K562 (cell line): ENCODE measurements around the gene ANKRD13A. TPM values are rescaled to one million over a fixed set of nuclear protein-coding genes. Genes with fewer than 3 reads are reported as not detected.

Source experiments
- ATAC-seq: fragments of 200-7000 bp; cut with Tn5 transposase; 3 replicates; pipeline ENCODE4 v1.9.1; 2020; ENCODE audit warnings: moderate library complexity
- BruUV-seq: library from RNA; stranded (reverse); fragments of 400-500 nt; replicated peaks from 2 replicates; lab custom pipeline; 2021; lab: Mats Ljungman, UMichigan
- CTCF ChIA-PET: fragments of 300-600 bp; formaldehyde crosslinking; extraction: SDS; loops from one replicate; lab custom pipeline; 2021; ENCODE audit warnings: low intra/inter-chr PET ratio; lab: Yijun Ruan, JAX
- POLR2A ChIA-PET: fragments of 300-600, 350-650 bp; sonication (Branson Sonifier 250); formaldehyde crosslinking; extraction: SDS; loops from one replicate; lab custom pipeline; 2021; ENCODE audit warnings: antibody characterized with exemption, inconsistent platforms; lab: Yijun Ruan, JAX
- DNase-seq, 4 experiments: peaks; one replicate each; pipeline versions ENCODE4 v3.0.0 to v3.0.0-alpha.2; 2011 to 2018; ENCODE audit warnings: low spot score in 3 of 4, mixed read lengths in 3 of 4; ENCODE audit errors: extremely low read depth in 1 of 4
- FAIRE-seq: peaks from 2 replicates; lab custom pipeline; 2011; peaks lifted over from hg19 to GRCh38; lab: Jason Lieb, UNC
- H2AFZ ChIP-seq: 2 replicates; pipeline ENCODE4 v1.6.0; 2011; ENCODE audit warnings: low read depth, low read length, control low read depth, inconsistent platforms
- H3K27ac ChIP-seq: fragments of 200-600 bp; 3 replicates; pipeline ENCODE4 v1.8.0; 2011; ENCODE audit warnings: low read depth, mild to moderate bottlenecking, control low read depth, inconsistent platforms, low read length, moderate library complexity, mixed read lengths; ENCODE audit errors: extremely low read depth
- H3K27me3 ChIP-seq, 2 experiments: fragments of 300-600 bp in 1 of 2; 2 replicates in 1 of 2; 3 replicates in 1 of 2; pipeline versions ENCODE4 v1.6.0 to v1.8.0; 2011; ENCODE audit warnings: inconsistent platforms in 2 of 2, low read length in 2 of 2, mild to moderate bottlenecking in 1 of 2, mixed read lengths in 1 of 2, moderate library complexity in 1 of 2; ENCODE audit not compliant: control insufficient read depth in 2 of 2, insufficient read depth in 2 of 2
- H3K36me3 ChIP-seq: fragments of 300-600 bp; 3 replicates; pipeline ENCODE4 v1.8.0; 2011; ENCODE audit warnings: mild to moderate bottlenecking, low read length, inconsistent platforms; ENCODE audit not compliant: control insufficient read depth, insufficient read depth
- H3K4me1 ChIP-seq, 2 experiments: fragments of 200-600 bp in 1 of 2; replicated peaks in 1 of 2; 2 replicates in 1 of 2; 3 replicates in 1 of 2; pipeline versions ENCODE4 v1.5.1 to v1.8.0; 2011; ENCODE audit warnings: inconsistent platforms in 2 of 2, low read length in 2 of 2, mild to moderate bottlenecking in 1 of 2, mixed read lengths in 1 of 2, moderate library complexity in 1 of 2; ENCODE audit not compliant: control insufficient read depth in 2 of 2, insufficient read depth in 2 of 2
- H3K4me2 ChIP-seq: 2 replicates; pipeline ENCODE4 v1.6.1; 2011; ENCODE audit warnings: low read length, control low read depth, inconsistent platforms, mixed read lengths; ENCODE audit not compliant: insufficient read depth
- H3K4me3 ChIP-seq: fragments of 200-600 bp; sonication (generic), shearing (Covaris generic); 2 replicates; pipeline ENCODE4 v1.5.1; 2016; ENCODE audit warnings: control low read depth, inconsistent platforms
- H3K79me2 ChIP-seq: fragments of 200-600 bp; 3 replicates; pipeline ENCODE4 v1.8.0; 2011; ENCODE audit warnings: low read length, inconsistent platforms; ENCODE audit not compliant: control insufficient read depth, insufficient read depth
- H3K9ac ChIP-seq, 2 experiments: 2 replicates each; pipeline versions ENCODE4 v1.6.0 to v1.6.1; 2011; ENCODE audit warnings: low read depth in 2 of 2, low read length in 2 of 2, control low read depth in 1 of 2, inconsistent platforms in 1 of 2, mild to moderate bottlenecking in 1 of 2, mixed read lengths in 1 of 2; ENCODE audit not compliant: insufficient read depth in 1 of 2
- H3K9me1 ChIP-seq: one replicate; pipeline ENCODE4 v1.6.0; 2011; ENCODE audit warnings: inconsistent platforms, mild to moderate bottlenecking, low read length, moderate library complexity; ENCODE audit not compliant: control insufficient read depth, insufficient read depth
- H3K9me3 ChIP-seq: replicated peaks from 2 replicates; pipeline ENCODE4 v1.5.1; 2011; ENCODE audit warnings: low read depth, low read length, inconsistent platforms; ENCODE audit not compliant: control insufficient read depth, insufficient read depth
- H4K20me1 ChIP-seq: replicated peaks from 2 replicates; pipeline ENCODE4 v1.6.1; 2011; ENCODE audit warnings: low read length, inconsistent platforms, mixed read lengths; ENCODE audit not compliant: control insufficient read depth, insufficient read depth
- GATA2 ChIP-seq: sonication (generic); formaldehyde crosslinking; IDR thresholded peaks from 2 replicates; pipeline ENCODE4 v1.4.0; 2020; ENCODE audit warnings: mild to moderate bottlenecking, missing genetic modification reagents
- MYC ChIP-seq, 2 experiments: fragments of 250-450 bp in 1 of 2; sonication (Bioruptor Pico) in 1 of 2; IDR thresholded peaks; 2 replicates each; pipeline versions ENCODE4 v1.5.1 to v1.6.1; 2012 to 2021; ENCODE audit warnings: low read depth in 2 of 2, borderline replicate concordance in 1 of 2, improper control_type of control experiment in 1 of 2, low read length in 1 of 2, mild to moderate bottlenecking in 1 of 2, moderate library complexity in 1 of 2
- PURB ChIP-seq: sonication (generic); formaldehyde crosslinking; IDR thresholded peaks from 2 replicates; pipeline ENCODE4 v1.9.0; 2021; ENCODE audit warnings: low read depth, mild to moderate bottlenecking, missing genetic modification reagents
- RB1 ChIP-seq: fragments of 450-650 bp; IDR thresholded peaks from 2 replicates; pipeline ENCODE4 v1.6.1; 2017; ENCODE audit warnings: low read depth, mild to moderate bottlenecking
- RNF219 ChIP-seq: fragments of 250-450 bp; sonication (Bioruptor Pico); IDR thresholded peaks from 2 replicates; pipeline ENCODE4 v1.5.0; 2022; ENCODE audit warnings: mild to moderate bottlenecking
- SPI1 ChIP-seq: IDR thresholded peaks from 2 replicates; pipeline ENCODE4 v1.6.1; 2011; ENCODE audit warnings: low read depth, low read length, control low read depth, borderline replicate concordance
- ZNF347 ChIP-seq: fragments of 450-650 bp; formaldehyde crosslinking; IDR thresholded peaks from 2 replicates; pipeline ENCODE4 v1.4.0; 2020; ENCODE audit warnings: low read depth, mild to moderate bottlenecking, moderate library complexity
- ZNF584 ChIP-seq: fragments of 200-800 bp; sonication (Bioruptor generic); IDR thresholded peaks from 2 replicates; pipeline ENCODE4 v1.6.1; 2016; ENCODE audit warnings: low read depth, mild to moderate bottlenecking, missing genetic modification characterization, missing compliant biosample characterization
- WGBS: fragments of 100-300 bp; shearing (Covaris generic); methylation state at CpG from one replicate; pipeline ENCODE4 v1.1.6; 2016; ENCODE audit warnings: low coverage, mixed read lengths; ENCODE audit not compliant: insufficient coverage; ENCODE audit errors: missing lambda C conversion rate; 5-methylcytosine and 5-hydroxymethylcytosine counted together
- in situ Hi-C: fragments of 300-500 bp; cut with MboI; formaldehyde crosslinking; loops from 4 replicates; pipeline ENCODE4 v1.15.0; 2018; ENCODE audit warnings: inconsistent platforms, mixed read lengths
- intact Hi-C: fragments of 100-400 bp; cut with micrococcal nuclease; formaldehyde crosslinking; loops from 2 replicates; pipeline ENCODE4 v1.14.2; 2022
- polyA plus RNA-seq, 8 experiments: library from polyadenylated mRNA; depleted of rRNA in 4 of 8; stranded (reverse) in 5 of 8; unstranded in 3 of 8; fragments of >200 nt; fragmentation: Nextera tagmentation in 2 of 8; fragmentation: Illumina TruSeq in 1 of 8; extraction: Ambion mirVana in 2 of 8; extraction: Trizol in 1 of 8; gene quantifications; 2 replicates each; pipeline versions ENCODE4 v1.2.1 to v1.2.3, GENCODE V29; 2011 to 2014; ENCODE audit warnings: inconsistent platforms in 1 of 8, missing spikeins in 1 of 8
- total RNA-seq, 7 experiments: library from RNA; depleted of rRNA in 6 of 7; stranded (reverse); fragments of >200 nt in 6 of 7; fragmentation: Illumina TruSeq in 2 of 7; extraction: Trizol in 2 of 7; gene quantifications; 2 replicates each; pipeline versions ENCODE4 v1.2.1 to v1.2.3, GENCODE V29; 2011 to 2021; ENCODE audit warnings: low replicate concordance in 1 of 7
- TF ChIP-seq, protein P1 (sequence below), 2 experiments: fragments of 450-650 bp; conservative IDR thresholded peaks; 2 replicates each; pipeline ENCODE4 v1.6.1; 2017; ENCODE audit warnings: mild to moderate bottlenecking in 2 of 2, moderate library complexity in 2 of 2
- TF ChIP-seq, protein P2 (sequence below): sonication (generic); formaldehyde crosslinking; IDR thresholded peaks from 2 replicates; pipeline ENCODE4 v1.8.0; 2022; ENCODE audit warnings: mild to moderate bottlenecking, missing genetic modification reagents

The ANKRD13A gene
- total and polyA plus RNA-seq, 9 of the 15 experiments (the other 6 are each of a cell fraction or from before 2014, with no cell fraction given): 5.0 to 55.0 (median 41.5) TPM

GRCh38 chr12:110048242-110049027, 49.2 kb downstream of the ANKRD13A start, which contains the start of gene C12orf76:
Gene C12orf76 (minus strand): TSS chr12:110048522. CDS start chr12:110048495, 27 bp downstream.
- H3K36me3 ChIP-seq: peaks cover 3% of the 10 kb centered on the region; the same call in 1 of the 3 replicates
- peak within 1 kb of the TSS; percentile 60 for H3K4me3 ChIP-seq
- H2AFZ ChIP-seq: peak within 1 kb of the TSS; percentile 94
- WGBS: 1% methylated on average over 46 of the region's 47 CpGs
- H3K4me2 ChIP-seq: peak within 1 kb of the TSS; percentile 90
- no TSS peak for BruUV-seq
- no peaks in the 10 kb centered on the region for H3K9me1 ChIP-seq
- peak within 1 kb of the TSS; percentile 75 for H3K27ac ChIP-seq
- peak; percentile 85 to 98 (median 90) for DNase-seq
- intact Hi-C loops (loop anchor here (5.0 kb wide), 1 partner anchor 49 kb away; no protein-coding TSS in a partner anchor), in situ Hi-C loops (no loop called here)
- CTCF ChIA-PET: interaction anchor here (0.7 kb wide), 1 partner anchor 53 kb away, joined by 4 read pairs; no protein-coding TSS in a partner anchor
- peak within 1 kb of the TSS; percentile 59 to 92 for H3K9ac ChIP-seq
- H4K20me1 ChIP-seq: no peaks in the 10 kb centered on the region
- H3K27me3 ChIP-seq: no peaks in the 10 kb centered on the region
- peak; percentile 100 for FAIRE-seq
- H3K9me3 ChIP-seq: no peaks in the 10 kb centered on the region
- peak; percentile 100 for ATAC-seq
- peaks cover 11 to 16% of the 10 kb centered on the region in 2 experiments for H3K4me1 ChIP-seq
- H3K79me2 ChIP-seq: peaks cover 17% of the 10 kb centered on the region
- POLR2A ChIA-PET: interaction anchor here (0.7 to 1.4 kb wide), 3 partner anchors 8 to 12 kb away, joined by 3 read pairs; no protein-coding TSS in a partner anchor
- TF ChIP-seq RB1 (peak; percentile 74), RNF219 (0 out of 2 replicates have a peak, but pooled peaks have one; percentile 71), ZNF347 (no peak), PURB (CRISPR knock-in tag) (no peak), ZNF584 (0 out of 2 replicates have a peak, but pooled peaks have one; percentile 52), SPI1 (peak; percentile 71; the same call in 1 of the 2 replicates), MYC (IDR thresholded peaks at IDR 0.05; ENCODE audit: low read depth, low read length) (peak; percentile 60), MYC (CRISPR knock-in tag; IDR thresholded peaks at IDR 0.05; ENCODE audit: borderline replicate concordance, low read depth) (peak; percentile 49; the same call in 1 of the 2 replicates), GATA2 (peak; percentile 63)
- TF ChIP-seq, protein P1, sequence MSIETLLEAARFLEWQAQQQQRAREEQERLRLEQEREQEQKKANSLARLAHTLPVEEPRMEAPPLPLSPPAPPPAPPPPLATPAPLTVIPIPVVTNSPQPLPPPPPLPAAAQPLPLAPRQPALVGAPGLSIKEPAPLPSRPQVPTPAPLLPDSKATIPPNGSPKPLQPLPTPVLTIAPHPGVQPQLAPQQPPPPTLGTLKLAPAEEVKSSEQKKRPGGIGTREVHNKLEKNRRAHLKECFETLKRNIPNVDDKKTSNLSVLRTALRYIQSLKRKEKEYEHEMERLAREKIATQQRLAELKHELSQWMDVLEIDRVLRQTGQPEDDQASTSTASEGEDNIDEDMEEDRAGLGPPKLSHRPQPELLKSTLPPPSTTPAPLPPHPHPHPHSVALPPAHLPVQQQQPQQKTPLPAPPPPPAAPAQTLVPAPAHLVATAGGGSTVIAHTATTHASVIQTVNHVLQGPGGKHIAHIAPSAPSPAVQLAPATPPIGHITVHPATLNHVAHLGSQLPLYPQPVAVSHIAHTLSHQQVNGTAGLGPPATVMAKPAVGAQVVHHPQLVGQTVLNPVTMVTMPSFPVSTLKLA (conservative IDR thresholded peaks at IDR 0.05): peak; percentile 77 to 82
- TF ChIP-seq, protein P2, sequence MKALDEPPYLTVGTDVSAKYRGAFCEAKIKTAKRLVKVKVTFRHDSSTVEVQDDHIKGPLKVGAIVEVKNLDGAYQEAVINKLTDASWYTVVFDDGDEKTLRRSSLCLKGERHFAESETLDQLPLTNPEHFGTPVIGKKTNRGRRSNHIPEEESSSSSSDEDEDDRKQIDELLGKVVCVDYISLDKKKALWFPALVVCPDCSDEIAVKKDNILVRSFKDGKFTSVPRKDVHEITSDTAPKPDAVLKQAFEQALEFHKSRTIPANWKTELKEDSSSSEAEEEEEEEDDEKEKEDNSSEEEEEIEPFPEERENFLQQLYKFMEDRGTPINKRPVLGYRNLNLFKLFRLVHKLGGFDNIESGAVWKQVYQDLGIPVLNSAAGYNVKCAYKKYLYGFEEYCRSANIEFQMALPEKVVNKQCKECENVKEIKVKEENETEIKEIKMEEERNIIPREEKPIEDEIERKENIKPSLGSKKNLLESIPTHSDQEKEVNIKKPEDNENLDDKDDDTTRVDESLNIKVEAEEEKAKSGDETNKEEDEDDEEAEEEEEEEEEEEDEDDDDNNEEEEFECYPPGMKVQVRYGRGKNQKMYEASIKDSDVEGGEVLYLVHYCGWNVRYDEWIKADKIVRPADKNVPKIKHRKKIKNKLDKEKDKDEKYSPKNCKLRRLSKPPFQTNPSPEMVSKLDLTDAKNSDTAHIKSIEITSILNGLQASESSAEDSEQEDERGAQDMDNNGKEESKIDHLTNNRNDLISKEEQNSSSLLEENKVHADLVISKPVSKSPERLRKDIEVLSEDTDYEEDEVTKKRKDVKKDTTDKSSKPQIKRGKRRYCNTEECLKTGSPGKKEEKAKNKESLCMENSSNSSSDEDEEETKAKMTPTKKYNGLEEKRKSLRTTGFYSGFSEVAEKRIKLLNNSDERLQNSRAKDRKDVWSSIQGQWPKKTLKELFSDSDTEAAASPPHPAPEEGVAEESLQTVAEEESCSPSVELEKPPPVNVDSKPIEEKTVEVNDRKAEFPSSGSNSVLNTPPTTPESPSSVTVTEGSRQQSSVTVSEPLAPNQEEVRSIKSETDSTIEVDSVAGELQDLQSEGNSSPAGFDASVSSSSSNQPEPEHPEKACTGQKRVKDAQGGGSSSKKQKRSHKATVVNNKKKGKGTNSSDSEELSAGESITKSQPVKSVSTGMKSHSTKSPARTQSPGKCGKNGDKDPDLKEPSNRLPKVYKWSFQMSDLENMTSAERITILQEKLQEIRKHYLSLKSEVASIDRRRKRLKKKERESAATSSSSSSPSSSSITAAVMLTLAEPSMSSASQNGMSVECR (CRISPR knock-in tag): peak; percentile 91
